K562 (cell line): ENCODE results near the gene TRIM62. TPM values are rescaled to one million over a fixed set of nuclear protein-coding genes. Genes with fewer than 3 reads are reported as not detected.
A peak's percentile ranks its signal among the peaks of the same experiment; 100 is the strongest.

Experiments
- ATAC-seq: fragments of 200-7000 bp; cut with Tn5 transposase; 3 replicates; pipeline ENCODE4 v1.9.1; 2020; ENCODE audit warnings: moderate library complexity
- BruUV-seq: library from RNA; stranded (reverse); fragments of 400-500 nt; replicated peaks from 2 replicates; lab custom pipeline; 2021; lab: Mats Ljungman, UMichigan
- CTCF ChIA-PET: fragments of 300-600 bp; formaldehyde crosslinking; extraction: SDS; loops from one replicate; lab custom pipeline; 2021; ENCODE audit warnings: low intra/inter-chr PET ratio; lab: Yijun Ruan, JAX
- POLR2A ChIA-PET: fragments of 300-600, 350-650 bp; sonication (Branson Sonifier 250); formaldehyde crosslinking; extraction: SDS; loops from one replicate; lab custom pipeline; 2021; ENCODE audit warnings: antibody characterized with exemption, inconsistent platforms; lab: Yijun Ruan, JAX
- DNase-seq, 4 experiments: peaks; one replicate each; pipeline versions ENCODE4 v3.0.0 to v3.0.0-alpha.2; 2011 to 2018; ENCODE audit warnings: low spot score in 3 of 4, mixed read lengths in 3 of 4; ENCODE audit errors: extremely low read depth in 1 of 4
- FAIRE-seq: peaks from 2 replicates; lab custom pipeline; 2011; peaks lifted over from hg19 to GRCh38; lab: Jason Lieb, UNC
- H2AFZ ChIP-seq: 2 replicates; pipeline ENCODE4 v1.6.0; 2011; ENCODE audit warnings: low read depth, low read length, control low read depth, inconsistent platforms
- H3K27ac ChIP-seq: fragments of 200-600 bp; 3 replicates; pipeline ENCODE4 v1.8.0; 2011; ENCODE audit warnings: low read depth, mild to moderate bottlenecking, control low read depth, inconsistent platforms, low read length, moderate library complexity, mixed read lengths; ENCODE audit errors: extremely low read depth
- H3K27me3 ChIP-seq, 2 experiments: fragments of 300-600 bp in 1 of 2; 2 replicates in 1 of 2; 3 replicates in 1 of 2; pipeline versions ENCODE4 v1.6.0 to v1.8.0; 2011; ENCODE audit warnings: inconsistent platforms in 2 of 2, low read length in 2 of 2, mild to moderate bottlenecking in 1 of 2, mixed read lengths in 1 of 2, moderate library complexity in 1 of 2; ENCODE audit not compliant: control insufficient read depth in 2 of 2, insufficient read depth in 2 of 2
- H3K36me3 ChIP-seq: fragments of 300-600 bp; 3 replicates; pipeline ENCODE4 v1.8.0; 2011; ENCODE audit warnings: mild to moderate bottlenecking, low read length, inconsistent platforms; ENCODE audit not compliant: control insufficient read depth, insufficient read depth
- H3K4me1 ChIP-seq, 2 experiments: fragments of 200-600 bp in 1 of 2; replicated peaks in 1 of 2; 2 replicates in 1 of 2; 3 replicates in 1 of 2; pipeline versions ENCODE4 v1.5.1 to v1.8.0; 2011; ENCODE audit warnings: inconsistent platforms in 2 of 2, low read length in 2 of 2, mild to moderate bottlenecking in 1 of 2, mixed read lengths in 1 of 2, moderate library complexity in 1 of 2; ENCODE audit not compliant: control insufficient read depth in 2 of 2, insufficient read depth in 2 of 2
- H3K4me2 ChIP-seq: 2 replicates; pipeline ENCODE4 v1.6.1; 2011; ENCODE audit warnings: low read length, control low read depth, inconsistent platforms, mixed read lengths; ENCODE audit not compliant: insufficient read depth
- H3K4me3 ChIP-seq: fragments of 200-600 bp; sonication (generic), shearing (Covaris generic); 2 replicates; pipeline ENCODE4 v1.5.1; 2016; ENCODE audit warnings: control low read depth, inconsistent platforms
- H3K79me2 ChIP-seq: fragments of 200-600 bp; 3 replicates; pipeline ENCODE4 v1.8.0; 2011; ENCODE audit warnings: low read length, inconsistent platforms; ENCODE audit not compliant: control insufficient read depth, insufficient read depth
- H3K9ac ChIP-seq, 2 experiments: 2 replicates each; pipeline versions ENCODE4 v1.6.0 to v1.6.1; 2011; ENCODE audit warnings: low read depth in 2 of 2, low read length in 2 of 2, control low read depth in 1 of 2, inconsistent platforms in 1 of 2, mild to moderate bottlenecking in 1 of 2, mixed read lengths in 1 of 2; ENCODE audit not compliant: insufficient read depth in 1 of 2
- H3K9me1 ChIP-seq: one replicate; pipeline ENCODE4 v1.6.0; 2011; ENCODE audit warnings: inconsistent platforms, mild to moderate bottlenecking, low read length, moderate library complexity; ENCODE audit not compliant: control insufficient read depth, insufficient read depth
- H3K9me3 ChIP-seq: replicated peaks from 2 replicates; pipeline ENCODE4 v1.5.1; 2011; ENCODE audit warnings: low read depth, low read length, inconsistent platforms; ENCODE audit not compliant: control insufficient read depth, insufficient read depth
- H4K20me1 ChIP-seq: replicated peaks from 2 replicates; pipeline ENCODE4 v1.6.1; 2011; ENCODE audit warnings: low read length, inconsistent platforms, mixed read lengths; ENCODE audit not compliant: control insufficient read depth, insufficient read depth
- BCLAF1 ChIP-seq, 2 experiments: fragments of 450-650 bp in 1 of 2; IDR thresholded peaks; 2 replicates each; pipeline ENCODE4 v1.6.1; 2011 to 2017; ENCODE audit warnings: low read depth in 2 of 2, antibody characterized with exemption in 1 of 2, borderline replicate concordance in 1 of 2, low read length in 1 of 2, mild to moderate bottlenecking in 1 of 2, mixed read lengths in 1 of 2; ENCODE audit not compliant: control insufficient read depth in 1 of 2
- CBFA2T3 ChIP-seq: fragments of 450-650 bp; IDR thresholded peaks from 2 replicates; pipeline ENCODE4 v1.6.1; 2017
- MYC ChIP-seq, 2 experiments: fragments of 250-450 bp in 1 of 2; sonication (Bioruptor Pico) in 1 of 2; IDR thresholded peaks; 2 replicates each; pipeline versions ENCODE4 v1.5.1 to v1.6.1; 2012 to 2021; ENCODE audit warnings: low read depth in 2 of 2, borderline replicate concordance in 1 of 2, improper control_type of control experiment in 1 of 2, low read length in 1 of 2, mild to moderate bottlenecking in 1 of 2, moderate library complexity in 1 of 2
- NBN ChIP-seq: fragments of 450-650 bp; IDR thresholded peaks from 2 replicates; pipeline ENCODE4 v1.6.1; 2016; ENCODE audit warnings: low read depth, mild to moderate bottlenecking
- SIN3A ChIP-seq, 2 experiments: fragments of 150-350 bp in 1 of 2; IDR thresholded peaks; 2 replicates each; pipeline ENCODE4 v1.6.1; 2011 to 2016; ENCODE audit warnings: borderline replicate concordance in 2 of 2, low read depth in 2 of 2, low read length in 2 of 2, mild to moderate bottlenecking in 2 of 2, moderate library complexity in 2 of 2; ENCODE audit not compliant: control insufficient read depth in 1 of 2
- THAP7 ChIP-seq: fragments of 250-450 bp; sonication (Bioruptor Pico); IDR thresholded peaks from 2 replicates; pipeline ENCODE4 v1.5.0; 2021
- U2AF2 ChIP-seq: fragments of 200-400 bp; formaldehyde crosslinking; optimal IDR thresholded peaks from 2 replicates; pipeline ENCODE3; 2017; ENCODE audit warnings: low read depth, mild to moderate bottlenecking, low read length
- WGBS: fragments of 100-300 bp; shearing (Covaris generic); methylation state at CpG from one replicate; pipeline ENCODE4 v1.1.6; 2016; ENCODE audit warnings: low coverage, mixed read lengths; ENCODE audit not compliant: insufficient coverage; ENCODE audit errors: missing lambda C conversion rate; 5-methylcytosine and 5-hydroxymethylcytosine counted together
- in situ Hi-C: fragments of 300-500 bp; cut with MboI; formaldehyde crosslinking; loops from 4 replicates; pipeline ENCODE4 v1.15.0; 2018; ENCODE audit warnings: inconsistent platforms, mixed read lengths
- intact Hi-C: fragments of 100-400 bp; cut with micrococcal nuclease; formaldehyde crosslinking; loops from 2 replicates; pipeline ENCODE4 v1.14.2; 2022
- polyA plus RNA-seq, 8 experiments: library from polyadenylated mRNA; depleted of rRNA in 4 of 8; stranded (reverse) in 5 of 8; unstranded in 3 of 8; fragments of >200 nt; fragmentation: Nextera tagmentation in 2 of 8; fragmentation: Illumina TruSeq in 1 of 8; extraction: Ambion mirVana in 2 of 8; extraction: Trizol in 1 of 8; gene quantifications; 2 replicates each; pipeline versions ENCODE4 v1.2.1 to v1.2.3, GENCODE V29; 2011 to 2014; ENCODE audit warnings: inconsistent platforms in 1 of 8, missing spikeins in 1 of 8
- total RNA-seq, 7 experiments: library from RNA; depleted of rRNA in 6 of 7; stranded (reverse); fragments of >200 nt in 6 of 7; fragmentation: Illumina TruSeq in 2 of 7; extraction: Trizol in 2 of 7; gene quantifications; 2 replicates each; pipeline versions ENCODE4 v1.2.1 to v1.2.3, GENCODE V29; 2011 to 2021; ENCODE audit warnings: low replicate concordance in 1 of 7

Gene TRIM62
- total and polyA plus RNA-seq, 9 of the 15 experiments (the other 6 are each of a cell fraction or from before 2014, with no cell fraction given) = 0.18 to 2.3 (median 0.52) TPM

- no peaks in the 10 kb centered on the region for H3K36me3 ChIP-seq
- intact Hi-C loops = no loop called here
- peaks cover 0 to 12% of the 10 kb centered on the region in 2 experiments; a peak in 4 of 5 replicates for H3K4me1 ChIP-seq
- H3K9me3 ChIP-seq = no peaks in the 10 kb centered on the region
- H4K20me1 ChIP-seq = peaks cover 7% of the 10 kb centered on the region
- TF ChIP-seq U2AF2 (no peak), SIN3A (IDR thresholded peaks at IDR 0.05; ENCODE audit: borderline replicate concordance in 2 of 2, control insufficient read depth in 1 of 2, low read depth in 2 of 2, low read length in 2 of 2) (no peak), MYC (IDR thresholded peaks at IDR 0.05; ENCODE audit: low read depth, low read length) (0 out of 2 replicates have a peak, but pooled peaks have one; percentile 17), MYC (CRISPR knock-in tag; IDR thresholded peaks at IDR 0.05; ENCODE audit: borderline replicate concordance, low read depth) (no peak), CBFA2T3 (peak; percentile 39; the same call in 1 of the 2 replicates), THAP7 (no peak), BCLAF1 (IDR thresholded peaks at IDR 0.05; ENCODE audit: borderline replicate concordance in 1 of 2, control insufficient read depth in 1 of 2, low read depth in 2 of 2, low read length in 1 of 2) (no peak), NBN (no peak)
- H2AFZ ChIP-seq = no peak overlapping the region
- POLR2A ChIA-PET = interaction anchor here (0.6 to 1.2 kb wide), 3 partner anchors 16 to 85 kb away, joined by 3 to 5 read pairs (median 3); partner anchors contain the start of gene AZIN2
- BruUV-seq = no TSS peak
- FAIRE-seq = no peak
- no peak for ATAC-seq
- H3K27ac ChIP-seq = no peak overlapping the region
- H3K4me2 ChIP-seq = no peak overlapping the region; the same call in 1 of the 2 replicates
- WGBS = 45% methylated on average over 7 of the region's 7 CpGs
- no peaks in the 10 kb centered on the region for H3K79me2 ChIP-seq
- CTCF ChIA-PET = no interaction called here
- H3K4me3 ChIP-seq = no peak overlapping the region
- H3K27me3 ChIP-seq = peaks cover 0 to 4% of the 10 kb centered on the region in 2 experiments; a peak in 1 of 5 replicates
- no peak overlapping the region for H3K9ac ChIP-seq
- no peak for DNase-seq
- H3K9me1 ChIP-seq = no peaks in the 10 kb centered on the region
- in situ Hi-C loops = no loop called here
These were observed 85.4 kb downstream of the TRIM62 start for GRCh38 chr1:33096363-33097005.

Other genes with a start within 250 kb of the TRIM62 start
- 9.6 and 11.8 TPM in 2 replicates for gene RNF19B, start 217.2 kb downstream of the TRIM62 start, total RNA-seq (2014; rRNA removed)
- 9.1 and 10.2 TPM in 2 replicates for gene RNF19B, start 217.2 kb downstream of the TRIM62 start, total RNA-seq (2014; rRNA removed; fragmentation: Illumina TruSeq; extraction: Trizol)
- gene RNF19B, start 217.2 kb downstream of the TRIM62 start, total RNA-seq (2015; rRNA removed; fragmentation: Illumina TruSeq; extraction: Trizol) = 10.5 and 10.9 TPM in 2 replicates
- 14.9 TPM in 2 replicates for gene RNF19B, start 217.2 kb downstream of the TRIM62 start, total RNA-seq (2021)
- 10.2 and 14.3 TPM in 2 replicates for gene RNF19B, start 217.2 kb downstream of the TRIM62 start, polyA plus RNA-seq (2011; rRNA removed)
- 14.1 and 14.6 TPM in 2 replicates for gene RNF19B, start 217.2 kb downstream of the TRIM62 start, polyA plus RNA-seq (2014; fragmentation: Illumina TruSeq; extraction: Trizol)
- gene RNF19B, start 217.2 kb downstream of the TRIM62 start, polyA plus RNA-seq (2014; fragmentation: Nextera tagmentation; extraction: Ambion mirVana) = 1 to 10 TPM; 2.6 to 2.8 TPM
- gene RNF19B, start 217.2 kb downstream of the TRIM62 start, polyA plus RNA-seq (2014; rRNA removed) = 10.1 and 11.6 TPM in 2 replicates
- gene AK2, start 145.2 kb downstream of the TRIM62 start, total RNA-seq (2014; rRNA removed) = 349 and 444 TPM in 2 replicates
- gene AK2, start 145.2 kb downstream of the TRIM62 start, total RNA-seq (2014; rRNA removed; fragmentation: Illumina TruSeq; extraction: Trizol) = 456 and 483 TPM in 2 replicates
- 490 and 510 TPM in 2 replicates for gene AK2, start 145.2 kb downstream of the TRIM62 start, total RNA-seq (2015; rRNA removed; fragmentation: Illumina TruSeq; extraction: Trizol)
- 509 and 517 TPM in 2 replicates for gene AK2, start 145.2 kb downstream of the TRIM62 start, total RNA-seq (2021)
- 447 and 549 TPM in 2 replicates for gene AK2, start 145.2 kb downstream of the TRIM62 start, polyA plus RNA-seq (2011; rRNA removed)
- 802 and 1,050 TPM in 2 replicates for gene AK2, start 145.2 kb downstream of the TRIM62 start, polyA plus RNA-seq (2014; fragmentation: Illumina TruSeq; extraction: Trizol)
- gene AK2, start 145.2 kb downstream of the TRIM62 start, polyA plus RNA-seq (2014; fragmentation: Nextera tagmentation; extraction: Ambion mirVana) = 100 to 1,000 TPM; 105 to 140 TPM
- gene AK2, start 145.2 kb downstream of the TRIM62 start, polyA plus RNA-seq (2014; rRNA removed) = 512 and 577 TPM in 2 replicates
- 0.61 and 0.91 TPM in 2 replicates for gene AZIN2, start 100.9 kb downstream of the TRIM62 start, total RNA-seq (2014; rRNA removed)
- gene AZIN2, start 100.9 kb downstream of the TRIM62 start, total RNA-seq (2014; rRNA removed; fragmentation: Illumina TruSeq; extraction: Trizol) = 0.18 and 0.57 TPM in 2 replicates
- 0.14 and 0.23 TPM in 2 replicates for gene AZIN2, start 100.9 kb downstream of the TRIM62 start, total RNA-seq (2015; rRNA removed; fragmentation: Illumina TruSeq; extraction: Trizol)
- 0.36 and 0.42 TPM in 2 replicates for gene AZIN2, start 100.9 kb downstream of the TRIM62 start, total RNA-seq (2021)
- gene AZIN2, start 100.9 kb downstream of the TRIM62 start, polyA plus RNA-seq (2011; rRNA removed) = 0.41 and 0.68 TPM in 2 replicates
- 0.06 and 0.82 TPM in 2 replicates for gene AZIN2, start 100.9 kb downstream of the TRIM62 start, polyA plus RNA-seq (2014; fragmentation: Illumina TruSeq; extraction: Trizol)
- gene AZIN2, start 100.9 kb downstream of the TRIM62 start, polyA plus RNA-seq (2014; fragmentation: Nextera tagmentation; extraction: Ambion mirVana) = not detected
- 0.22 and 0.56 TPM in 2 replicates for gene AZIN2, start 100.9 kb downstream of the TRIM62 start, polyA plus RNA-seq (2014; rRNA removed)
- 0.41 and 0.82 TPM in 2 replicates for gene ZNF362, start 74.4 kb upstream of the TRIM62 start, total RNA-seq (2014; rRNA removed)
- gene ZNF362, start 74.4 kb upstream of the TRIM62 start, total RNA-seq (2014; rRNA removed; fragmentation: Illumina TruSeq; extraction: Trizol) = 0.11 and 0.29 TPM in 2 replicates
- gene ZNF362, start 74.4 kb upstream of the TRIM62 start, total RNA-seq (2015; rRNA removed; fragmentation: Illumina TruSeq; extraction: Trizol) = 0.40 and 0.49 TPM in 2 replicates
- 0.83 and 1.1 TPM in 2 replicates for gene ZNF362, start 74.4 kb upstream of the TRIM62 start, total RNA-seq (2021)
- gene ZNF362, start 74.4 kb upstream of the TRIM62 start, polyA plus RNA-seq (2011; rRNA removed) = 0.08 and 0.58 TPM in 2 replicates
- gene ZNF362, start 74.4 kb upstream of the TRIM62 start, polyA plus RNA-seq (2014; fragmentation: Illumina TruSeq; extraction: Trizol) = 0.30 and 0.65 TPM in 2 replicates
- under 1 TPM in 1 of 2 experiments, not detected in 1; 0.01 TPM for gene ZNF362, start 74.4 kb upstream of the TRIM62 start, polyA plus RNA-seq (2014; fragmentation: Nextera tagmentation; extraction: Ambion mirVana)
- gene ZNF362, start 74.4 kb upstream of the TRIM62 start, polyA plus RNA-seq (2014; rRNA removed) = 0.47 and 0.48 TPM in 2 replicates
- gene A3GALT2, start 139.1 kb upstream of the TRIM62 start, total RNA-seq (2014; rRNA removed) = not detected in 2 replicates
- not detected in 2 replicates for gene A3GALT2, start 139.1 kb upstream of the TRIM62 start, total RNA-seq (2014; rRNA removed; fragmentation: Illumina TruSeq; extraction: Trizol)
- gene A3GALT2, start 139.1 kb upstream of the TRIM62 start, total RNA-seq (2015; rRNA removed; fragmentation: Illumina TruSeq; extraction: Trizol) = not detected in 2 replicates
- not detected in 2 replicates for gene A3GALT2, start 139.1 kb upstream of the TRIM62 start, total RNA-seq (2021)
- not detected in 2 replicates for gene A3GALT2, start 139.1 kb upstream of the TRIM62 start, polyA plus RNA-seq (2011; rRNA removed)
- gene A3GALT2, start 139.1 kb upstream of the TRIM62 start, polyA plus RNA-seq (2014; fragmentation: Illumina TruSeq; extraction: Trizol) = not detected in 2 replicates
- gene A3GALT2, start 139.1 kb upstream of the TRIM62 start, polyA plus RNA-seq (2014; fragmentation: Nextera tagmentation; extraction: Ambion mirVana) = not detected
- not detected in 2 replicates for gene A3GALT2, start 139.1 kb upstream of the TRIM62 start, polyA plus RNA-seq (2014; rRNA removed)
- gene PHC2, start 249.1 kb upstream of the TRIM62 start, total RNA-seq (2014; rRNA removed) = 43.5 and 57.7 TPM in 2 replicates
- 27.0 and 29.9 TPM in 2 replicates for gene PHC2, start 249.1 kb upstream of the TRIM62 start, total RNA-seq (2014; rRNA removed; fragmentation: Illumina TruSeq; extraction: Trizol)
- gene PHC2, start 249.1 kb upstream of the TRIM62 start, total RNA-seq (2015; rRNA removed; fragmentation: Illumina TruSeq; extraction: Trizol) = 31.4 and 31.8 TPM in 2 replicates
- 59.9 and 67.6 TPM in 2 replicates for gene PHC2, start 249.1 kb upstream of the TRIM62 start, total RNA-seq (2021)
- 32.4 and 34.6 TPM in 2 replicates for gene PHC2, start 249.1 kb upstream of the TRIM62 start, polyA plus RNA-seq (2011; rRNA removed)
- 57.1 and 63.1 TPM in 2 replicates for gene PHC2, start 249.1 kb upstream of the TRIM62 start, polyA plus RNA-seq (2014; fragmentation: Illumina TruSeq; extraction: Trizol)
- 1 to 10 TPM; 3.1 to 5.8 TPM for gene PHC2, start 249.1 kb upstream of the TRIM62 start, polyA plus RNA-seq (2014; fragmentation: Nextera tagmentation; extraction: Ambion mirVana)
- 41.5 and 44.1 TPM in 2 replicates for gene PHC2, start 249.1 kb upstream of the TRIM62 start, polyA plus RNA-seq (2014; rRNA removed)